H1 (cell line): Measurements from ENCODE around the gene PSD2. TPM values are rescaled to one million over a fixed set of nuclear protein-coding genes. Genes with fewer than 3 reads are reported as not detected.

Experiments
- CTCF ChIA-PET: fragments of 300-600 bp; sonication (Branson Sonifier 250); formaldehyde crosslinking; loops from one replicate; lab custom pipeline; 2021; ENCODE audit not compliant: partially characterized antibody; lab: Charles Lee
- POLR2A ChIA-PET: fragments of 300-600 bp; sonication (Branson Sonifier 250); formaldehyde crosslinking; loops from one replicate; lab custom pipeline; 2021; ENCODE audit warnings: inconsistent platforms; ENCODE audit not compliant: partially characterized antibody; lab: Charles Lee
- DNase-seq, 2 experiments: peaks; one replicate each; pipeline versions ENCODE4 v3.0.0 to v3.0.0-alpha.2; 2010 to 2022; ENCODE audit warnings: low spot score in 2 of 2, low read depth in 1 of 2, mixed read lengths in 1 of 2
- FAIRE-seq: peaks from 2 replicates; lab custom pipeline; 2011; peaks lifted over from hg19 to GRCh38; lab: Jason Lieb, UNC
- H2AFZ ChIP-seq: 2 replicates; pipeline ENCODE4 v1.8.1; 2012; ENCODE audit warnings: low read length, inconsistent platforms
- H2AK5ac ChIP-seq: 2 replicates; pipeline ENCODE4 v1.6.1; 2013; ENCODE audit warnings: low read depth, low read length
- H2BK120ac ChIP-seq: replicated peaks from 2 replicates; pipeline ENCODE3; 2013; ENCODE audit warnings: low read depth, low read length, inconsistent platforms
- H2BK12ac ChIP-seq: 2 replicates; pipeline ENCODE4 v1.6.1; 2013; ENCODE audit warnings: low read depth, low read length
- H2BK15ac ChIP-seq: 2 replicates; pipeline ENCODE4 v1.6.1; 2013; ENCODE audit warnings: low read length
- H2BK20ac ChIP-seq: 2 replicates; pipeline ENCODE4 v1.6.1; 2013; ENCODE audit warnings: low read length
- H2BK5ac ChIP-seq: 2 replicates; pipeline ENCODE4 v1.6.1; 2013; ENCODE audit warnings: low read depth, low read length
- H3K14ac ChIP-seq: 2 replicates; pipeline ENCODE4 v1.6.1; 2013; ENCODE audit warnings: inconsistent platforms; ENCODE audit not compliant: insufficient read length
- H3K18ac ChIP-seq: 2 replicates; pipeline ENCODE4 v1.6.1; 2013; ENCODE audit warnings: low read length; ENCODE audit errors: extremely low read depth
- H3K23ac ChIP-seq: 2 replicates; pipeline ENCODE4 v1.6.1; 2013; ENCODE audit warnings: inconsistent platforms; ENCODE audit not compliant: insufficient read length
- H3K23me2 ChIP-seq: 2 replicates; pipeline ENCODE4 v1.6.1; 2013; ENCODE audit warnings: low read depth, low read length
- H3K27ac ChIP-seq: 2 replicates; pipeline ENCODE4 v1.6.1; 2011; ENCODE audit warnings: low read depth, low read length, inconsistent platforms
- H3K27me3 ChIP-seq, 4 experiments: replicated peaks in 1 of 4; 1 replicate in 1 of 4; 2 replicates in 3 of 4; pipeline versions ENCODE4 v1.6.1 to v1.8.1; 2011 to 2013; ENCODE audit warnings: low read length in 3 of 4, mild to moderate bottlenecking in 3 of 4, inconsistent platforms in 2 of 4, mixed read lengths in 2 of 4, moderate library complexity in 1 of 4; ENCODE audit not compliant: control insufficient read depth in 3 of 4, insufficient read depth in 3 of 4; ENCODE audit errors: extremely low read depth in 1 of 4
- H3K36me3 ChIP-seq, 4 experiments: 2 replicates each; pipeline versions ENCODE4 v1.6.1 to v1.8.1; 2011 to 2013; ENCODE audit warnings: mild to moderate bottlenecking in 4 of 4, low read length in 3 of 4, moderate library complexity in 2 of 4, control low read depth in 1 of 4, inconsistent platforms in 1 of 4; ENCODE audit not compliant: insufficient read depth in 4 of 4, control insufficient read depth in 2 of 4
- H3K4ac ChIP-seq: replicated peaks from 2 replicates; pipeline ENCODE3; 2013; ENCODE audit warnings: low read length, low read depth, mixed read lengths, inconsistent platforms; ENCODE audit not compliant: insufficient read length
- H3K4me1 ChIP-seq, 4 experiments: replicated peaks in 1 of 4; 1 replicate in 1 of 4; 2 replicates in 3 of 4; pipeline versions ENCODE4 v1.6.1 to v1.8.1; 2011 to 2013; ENCODE audit warnings: low read length in 3 of 4, inconsistent platforms in 2 of 4, mixed read lengths in 1 of 4; ENCODE audit not compliant: insufficient read depth in 4 of 4, control insufficient read depth in 3 of 4
- H3K4me2 ChIP-seq, 2 experiments: 2 replicates each; pipeline versions ENCODE4 v1.6.1 to v1.8.1; 2011 to 2013; ENCODE audit warnings: low read depth in 2 of 2, low read length in 2 of 2, control low read depth in 1 of 2, inconsistent platforms in 1 of 2, mild to moderate bottlenecking in 1 of 2; ENCODE audit not compliant: insufficient read depth in 1 of 2
- H3K4me3 ChIP-seq, 4 experiments: fragments of 200-600, 300-600 bp in 1 of 4; sonication (generic), shearing (Covaris generic), sonication (Bioruptor Twin) in 1 of 4; 2 replicates each; pipeline versions ENCODE4 v1.5.1 to v1.8.1; 2011 to 2016; ENCODE audit warnings: low read length in 4 of 4, low read depth in 3 of 4, control low read depth in 2 of 4, inconsistent platforms in 2 of 4, mild to moderate bottlenecking in 2 of 4, mixed read lengths in 1 of 4, moderate library complexity in 1 of 4; ENCODE audit not compliant: insufficient read depth in 2 of 4; ENCODE audit errors: extremely low read depth in 1 of 4
- H3K56ac ChIP-seq: replicated peaks from 2 replicates; pipeline ENCODE3; 2013; ENCODE audit warnings: low read depth, mild to moderate bottlenecking, mixed read lengths, low read length, inconsistent platforms; ENCODE audit not compliant: insufficient read length
- H3K79me1 ChIP-seq: 2 replicates; pipeline ENCODE4 v1.6.1; 2013; ENCODE audit warnings: low read depth, low read length, control low read depth
- H3K79me2 ChIP-seq, 2 experiments: 2 replicates each; pipeline versions ENCODE4 v1.6.1 to v1.8.1; 2012 to 2013; ENCODE audit warnings: low read length in 2 of 2, mild to moderate bottlenecking in 2 of 2, inconsistent platforms in 1 of 2; ENCODE audit not compliant: insufficient read depth in 2 of 2, control insufficient read depth in 1 of 2
- H3K9ac ChIP-seq, 4 experiments: replicated peaks in 1 of 4; 1 replicate in 1 of 4; 2 replicates in 3 of 4; pipeline versions ENCODE4 v1.6.1 to v1.8.1; 2011 to 2013; ENCODE audit warnings: low read depth in 3 of 4, low read length in 3 of 4, control low read depth in 2 of 4, mild to moderate bottlenecking in 2 of 4, moderate library complexity in 2 of 4, inconsistent platforms in 1 of 4; ENCODE audit errors: extremely low read depth in 1 of 4
- H3K9me3 ChIP-seq, 2 experiments: 2 replicates each; pipeline versions ENCODE4 v1.6.1 to v1.8.1; 2012 to 2013; ENCODE audit warnings: mild to moderate bottlenecking in 2 of 2, moderate library complexity in 2 of 2, control low read depth in 1 of 2, inconsistent platforms in 1 of 2, low read depth in 1 of 2, low read length in 1 of 2, mixed read lengths in 1 of 2; ENCODE audit not compliant: insufficient read depth in 2 of 2
- H4K20me1 ChIP-seq, 2 experiments: replicated peaks in 1 of 2; 2 replicates each; pipeline versions ENCODE3 to v1.8.1; 2011 to 2013; ENCODE audit warnings: inconsistent platforms in 2 of 2, low read length in 2 of 2, mild to moderate bottlenecking in 1 of 2; ENCODE audit not compliant: insufficient read depth in 2 of 2, control insufficient read depth in 1 of 2
- H4K5ac ChIP-seq: 2 replicates; pipeline ENCODE4 v1.6.1; 2013; ENCODE audit warnings: low read length, low read depth, mixed read lengths, inconsistent platforms; ENCODE audit not compliant: insufficient read length
- H4K8ac ChIP-seq: 2 replicates; pipeline ENCODE4 v1.8.0; 2013; ENCODE audit warnings: mild to moderate bottlenecking, moderate library complexity, low read length, inconsistent platforms; ENCODE audit not compliant: insufficient read depth; ENCODE audit errors: extremely low read depth
- H4K91ac ChIP-seq: replicated peaks from 2 replicates; pipeline ENCODE3; 2013; ENCODE audit warnings: low read length, mixed read lengths, inconsistent platforms; ENCODE audit not compliant: insufficient read length
- EZH2 ChIP-seq: fragments of 200-600 bp; sonication (generic); IDR thresholded peaks from 2 replicates; pipeline ENCODE4 v1.7.1; 2012; ENCODE audit warnings: low read depth, mild to moderate bottlenecking, moderate library complexity, low read length, inconsistent platforms; ENCODE audit not compliant: severe bottlenecking
- GABPA ChIP-seq: IDR thresholded peaks from 2 replicates; pipeline ENCODE4 v1.6.1; 2011; ENCODE audit warnings: mild to moderate bottlenecking, low read length, moderate library complexity, borderline replicate concordance; ENCODE audit not compliant: insufficient read depth
- NRF1 ChIP-seq: IDR thresholded peaks from 2 replicates; pipeline ENCODE4 v1.6.1; 2011; ENCODE audit warnings: mild to moderate bottlenecking, low read depth, low read length, improper control_type of control experiment
- RBBP5 ChIP-seq: IDR thresholded peaks from 2 replicates; pipeline ENCODE4 v1.7.1; 2012; ENCODE audit warnings: low read depth, mild to moderate bottlenecking, inconsistent platforms, low read length, moderate library complexity, borderline replicate concordance
- SP4 ChIP-seq: IDR thresholded peaks from 2 replicates; pipeline ENCODE4 v1.6.1; 2012; ENCODE audit warnings: low read length, inconsistent platforms
- TAF7 ChIP-seq: optimal IDR thresholded peaks from 2 replicates; pipeline ENCODE3; 2011; ENCODE audit warnings: low read depth, mild to moderate bottlenecking, inconsistent platforms, low read length, moderate library complexity, borderline replicate concordance
- TCF12 ChIP-seq: IDR thresholded peaks from 2 replicates; pipeline ENCODE4 v1.6.1; 2011; ENCODE audit warnings: low read depth, mild to moderate bottlenecking, low read length
- USF2 ChIP-seq: IDR thresholded peaks from 2 replicates; pipeline ENCODE4 v1.6.1; 2011; ENCODE audit warnings: low read length, improper control_type of control experiment
- WGBS, 2 experiments: shearing (Covaris generic) in 1 of 2; methylation state at CpG; one replicate each; pipeline versions ENCODE4 v1.1.6 to v1.1.7; 2013 to 2015; ENCODE audit warnings: low lambda C conversion rate in 2 of 2, mixed read lengths in 2 of 2, inconsistent platforms in 1 of 2, low coverage in 1 of 2, missing lambda C conversion rate in 1 of 2; ENCODE audit not compliant: insufficient replicate concordance in 2 of 2, insufficient coverage in 1 of 2, insufficient read length in 1 of 2; ENCODE audit errors: extremely low coverage in 1 of 2, missing lambda C conversion rate in 1 of 2; 5-methylcytosine and 5-hydroxymethylcytosine counted together
- polyA plus RNA-seq, 7 experiments: library from polyadenylated mRNA; depleted of rRNA in 3 of 7; stranded (reverse) in 5 of 7; unstranded in 2 of 7; fragments of >200 nt in 5 of 7; fragments of 200-250 nt in 2 of 7; gene quantifications; 1 replicate in 5 of 7; 2 replicates in 1 of 7; 4 replicates in 1 of 7; pipeline versions ENCODE4 v1.2.1 to v1.2.3, GENCODE V29; 2011 to 2013; ENCODE audit warnings: missing spikeins in 2 of 7, mixed read lengths in 2 of 7
- total RNA-seq: library from RNA; stranded (reverse); fragmentation: NEBNext Ultra II Directional; extraction: Animal tissue kit (Norgen Biotek cat#: 25700); gene quantifications from 2 replicates; pipeline ENCODE4 v1.2.1, GENCODE V29; 2021

Gene PSD2
- total and polyA plus RNA-seq, 2 of the 8 experiments (the other 6 are each of a cell fraction or from before 2014, with no cell fraction given) = 0.06 to 0.14 TPM

- Histone ChIP-seq H3K4me2 (no peak overlapping the region), H3K79me1 (peaks cover 2% of the 10 kb centered on the region; the same call in 1 of the 2 replicates), H3K14ac (no peak overlapping the region), H4K20me1 (no peaks in the 10 kb centered on the region)
- TF ChIP-seq SP4 (no peak), EZH2 (no peak), RBBP5 (no peak), GABPA (no peak), TCF12 (no peak), TAF7 (no peak), USF2 (no peak), NRF1 (no peak)
- TF ChIP-seq, all 59 proteins: peak for 0
- Histone ChIP-seq H3K56ac (no peak overlapping the region), H4K5ac (no peak overlapping the region), H3K4ac (no peak overlapping the region), H2AK5ac (no peak overlapping the region), H3K27ac (no peak overlapping the region), H3K9ac (no peak overlapping the region), H4K8ac (peak overlapping the region; percentile 7; the same call in 1 of the 2 replicates), H3K4me3 (no peak overlapping the region), H4K91ac (no peak overlapping the region), H3K23ac (no peak overlapping the region), H2BK120ac (no peak overlapping the region), H3K36me3 (no peaks in the 10 kb centered on the region), H3K27me3 (peaks cover 0 to 2% (median under 1%) of the 10 kb centered on the region in 4 experiments; a peak in 3 of 7 replicates), H2BK5ac (no peak overlapping the region), H3K4me1 (peaks cover 0 to 9% (median 0%) of the 10 kb centered on the region in 4 experiments; a peak in 3 of 7 replicates), H3K9me3 (no peaks in the 10 kb centered on the region), H3K18ac (no peak overlapping the region), H2BK12ac (no peak overlapping the region), H2AFZ (no peak overlapping the region), H3K23me2 (no peaks in the 10 kb centered on the region), H3K79me2 (no peaks in the 10 kb centered on the region), H2BK15ac (no peak overlapping the region), H2BK20ac (no peak overlapping the region)
- DNase-seq (no peak), FAIRE-seq (no peak)
- 88% methylated on average over 3 of the region's 3 CpGs; no CpG with 5 or more reads in 1 of the 2 experiments for WGBS, 2 experiments
- POLR2A ChIA-PET = interaction anchor here (0.6 kb wide), 1 partner anchor 91 kb away, joined by 3 read pairs; no protein-coding TSS in a partner anchor
- CTCF ChIA-PET = interaction anchor here (1.0 to 5.3 kb wide), 8 partner anchors 11 to 108 kb away, joined by 3 to 50 read pairs (median 6); no protein-coding TSS in a partner anchor
Observed at GRCh38 chr5:139884734-139885133, 89.1 kb downstream of the PSD2 start.
